K562 (cell line): Measurements from ENCODE around the gene PPP1R15B. TPM values are rescaled to one million over a fixed set of nuclear protein-coding genes. Genes with fewer than 3 reads are reported as not detected.

Experiments used
- CBFA2T3 ChIP-seq: fragments of 450-650 bp; IDR thresholded peaks from 2 replicates; pipeline ENCODE4 v1.6.1; 2017
- FOXK1 ChIP-seq: sonication (generic); formaldehyde crosslinking; IDR thresholded peaks from 2 replicates; pipeline ENCODE4 v1.8.0; 2022; ENCODE audit warnings: missing genetic modification reagents, mild to moderate bottlenecking, borderline replicate concordance
- MCM3 ChIP-seq: fragments of 450-650 bp; IDR thresholded peaks from 2 replicates; pipeline ENCODE4 v1.6.1; 2016
- SOX6 ChIP-seq: fragments of 450-650 bp; IDR thresholded peaks from 2 replicates; pipeline ENCODE4 v1.6.1; 2014; ENCODE audit warnings: mild to moderate bottlenecking
- TEAD4 ChIP-seq, 2 experiments: sonication (generic) in 1 of 2; formaldehyde crosslinking in 1 of 2; IDR thresholded peaks; 2 replicates each; pipeline versions ENCODE4 v1.6.1 to v1.8.0; 2012 to 2022; ENCODE audit warnings: borderline replicate concordance in 1 of 2, inconsistent platforms in 1 of 2, low read length in 1 of 2, mild to moderate bottlenecking in 1 of 2, missing genetic modification reagents in 1 of 2
- ZNF24 ChIP-seq: fragments of 450-650 bp; IDR thresholded peaks from 2 replicates; pipeline ENCODE4 v1.6.1; 2016
- ZNF431 ChIP-seq: sonication (generic); formaldehyde crosslinking; IDR thresholded peaks from 2 replicates; pipeline ENCODE4 v1.8.0; 2022; ENCODE audit warnings: mild to moderate bottlenecking, missing genetic modification reagents
- ZNF695 ChIP-seq: fragments of 450-650 bp; formaldehyde crosslinking; IDR thresholded peaks from 2 replicates; pipeline ENCODE4 v1.4.0; 2020; ENCODE audit warnings: mild to moderate bottlenecking, moderate library complexity
- polyA plus RNA-seq, 8 experiments: library from polyadenylated mRNA; depleted of rRNA in 4 of 8; stranded (reverse) in 5 of 8; unstranded in 3 of 8; fragments of >200 nt; fragmentation: Nextera tagmentation in 2 of 8; fragmentation: Illumina TruSeq in 1 of 8; extraction: Ambion mirVana in 2 of 8; extraction: Trizol in 1 of 8; gene quantifications; 2 replicates each; pipeline versions ENCODE4 v1.2.1 to v1.2.3, GENCODE V29; 2011 to 2014; ENCODE audit warnings: inconsistent platforms in 1 of 8, missing spikeins in 1 of 8
- total RNA-seq, 7 experiments: library from RNA; depleted of rRNA in 6 of 7; stranded (reverse); fragments of >200 nt in 6 of 7; fragmentation: Illumina TruSeq in 2 of 7; extraction: Trizol in 2 of 7; gene quantifications; 2 replicates each; pipeline versions ENCODE4 v1.2.1 to v1.2.3, GENCODE V29; 2011 to 2021; ENCODE audit warnings: low replicate concordance in 1 of 7
- TF ChIP-seq, protein P1 (sequence below), 2 experiments: fragments of 450-650 bp; IDR thresholded peaks; 2 replicates each; pipeline ENCODE4 v1.6.1; 2016; ENCODE audit warnings: mild to moderate bottlenecking in 2 of 2, borderline replicate concordance in 1 of 2, low read depth in 1 of 2, moderate library complexity in 1 of 2
- TF ChIP-seq, protein P2 (sequence below): fragments of 450-650 bp; formaldehyde crosslinking; IDR thresholded peaks from 2 replicates; pipeline ENCODE4 v1.4.0; 2022; ENCODE audit warnings: mild to moderate bottlenecking, moderate library complexity
- TF ChIP-seq, protein P3 (sequence below): fragments of 450-650 bp; IDR thresholded peaks from 2 replicates; pipeline ENCODE4 v1.6.1; 2016
- TF ChIP-seq, protein P4 (sequence below): fragments of 250-450 bp; sonication (Bioruptor Pico); IDR thresholded peaks from 2 replicates; pipeline ENCODE4 v1.8.0; 2022; ENCODE audit warnings: inconsistent platforms

The PPP1R15B gene
- total and polyA plus RNA-seq, 9 of the 15 experiments (the other 6 are each of a cell fraction or from before 2014, with no cell fraction given): 17.0 to 48.1 (median 30.8) TPM

DNA sequence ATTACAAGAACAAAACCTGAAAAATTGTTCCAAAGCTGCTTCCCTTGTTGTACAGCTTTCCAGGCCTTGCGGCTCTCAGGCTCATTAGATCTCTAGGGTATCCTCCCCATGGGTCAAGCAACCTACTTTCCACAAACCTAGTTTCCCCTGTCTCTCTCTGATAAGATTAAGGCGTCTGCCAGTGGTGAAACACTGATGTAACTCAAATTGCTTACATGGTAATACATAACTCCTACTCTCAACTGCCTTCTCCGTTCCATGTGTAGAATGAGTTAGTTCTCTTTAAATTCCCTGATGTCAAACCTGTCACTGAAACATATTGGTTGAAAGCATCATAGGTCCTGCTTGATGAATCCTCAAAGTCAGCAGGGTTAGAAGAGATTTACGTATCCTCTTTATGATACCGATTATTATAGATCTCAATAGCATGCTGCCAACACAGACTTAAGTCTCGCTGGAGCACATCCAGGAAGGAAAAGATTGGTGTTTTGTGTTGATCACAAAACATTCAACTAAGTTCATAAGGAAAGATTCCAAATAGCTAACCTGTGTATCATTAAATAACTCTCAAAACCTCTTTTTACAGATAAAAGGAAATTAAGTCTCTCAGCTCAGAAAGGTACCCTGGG, 10.6 kb downstream of the PPP1R15B start (continued):
- TF ChIP-seq ZNF431 (CRISPR knock-in tag) (no peak), MCM3 (no peak), SOX6 (peak; percentile 70), ZNF24 (no peak), CBFA2T3 (peak; percentile 71), ZNF695 (CRISPR knock-in tag) (no peak), FOXK1 (CRISPR knock-in tag) (no peak), TEAD4 (IDR thresholded peaks at IDR 0.05; ENCODE audit: low read length) (peak; percentile 82), TEAD4 (CRISPR knock-in tag; IDR thresholded peaks at IDR 0.05; ENCODE audit: borderline replicate concordance) (no peak)
- TF ChIP-seq, protein P1, sequence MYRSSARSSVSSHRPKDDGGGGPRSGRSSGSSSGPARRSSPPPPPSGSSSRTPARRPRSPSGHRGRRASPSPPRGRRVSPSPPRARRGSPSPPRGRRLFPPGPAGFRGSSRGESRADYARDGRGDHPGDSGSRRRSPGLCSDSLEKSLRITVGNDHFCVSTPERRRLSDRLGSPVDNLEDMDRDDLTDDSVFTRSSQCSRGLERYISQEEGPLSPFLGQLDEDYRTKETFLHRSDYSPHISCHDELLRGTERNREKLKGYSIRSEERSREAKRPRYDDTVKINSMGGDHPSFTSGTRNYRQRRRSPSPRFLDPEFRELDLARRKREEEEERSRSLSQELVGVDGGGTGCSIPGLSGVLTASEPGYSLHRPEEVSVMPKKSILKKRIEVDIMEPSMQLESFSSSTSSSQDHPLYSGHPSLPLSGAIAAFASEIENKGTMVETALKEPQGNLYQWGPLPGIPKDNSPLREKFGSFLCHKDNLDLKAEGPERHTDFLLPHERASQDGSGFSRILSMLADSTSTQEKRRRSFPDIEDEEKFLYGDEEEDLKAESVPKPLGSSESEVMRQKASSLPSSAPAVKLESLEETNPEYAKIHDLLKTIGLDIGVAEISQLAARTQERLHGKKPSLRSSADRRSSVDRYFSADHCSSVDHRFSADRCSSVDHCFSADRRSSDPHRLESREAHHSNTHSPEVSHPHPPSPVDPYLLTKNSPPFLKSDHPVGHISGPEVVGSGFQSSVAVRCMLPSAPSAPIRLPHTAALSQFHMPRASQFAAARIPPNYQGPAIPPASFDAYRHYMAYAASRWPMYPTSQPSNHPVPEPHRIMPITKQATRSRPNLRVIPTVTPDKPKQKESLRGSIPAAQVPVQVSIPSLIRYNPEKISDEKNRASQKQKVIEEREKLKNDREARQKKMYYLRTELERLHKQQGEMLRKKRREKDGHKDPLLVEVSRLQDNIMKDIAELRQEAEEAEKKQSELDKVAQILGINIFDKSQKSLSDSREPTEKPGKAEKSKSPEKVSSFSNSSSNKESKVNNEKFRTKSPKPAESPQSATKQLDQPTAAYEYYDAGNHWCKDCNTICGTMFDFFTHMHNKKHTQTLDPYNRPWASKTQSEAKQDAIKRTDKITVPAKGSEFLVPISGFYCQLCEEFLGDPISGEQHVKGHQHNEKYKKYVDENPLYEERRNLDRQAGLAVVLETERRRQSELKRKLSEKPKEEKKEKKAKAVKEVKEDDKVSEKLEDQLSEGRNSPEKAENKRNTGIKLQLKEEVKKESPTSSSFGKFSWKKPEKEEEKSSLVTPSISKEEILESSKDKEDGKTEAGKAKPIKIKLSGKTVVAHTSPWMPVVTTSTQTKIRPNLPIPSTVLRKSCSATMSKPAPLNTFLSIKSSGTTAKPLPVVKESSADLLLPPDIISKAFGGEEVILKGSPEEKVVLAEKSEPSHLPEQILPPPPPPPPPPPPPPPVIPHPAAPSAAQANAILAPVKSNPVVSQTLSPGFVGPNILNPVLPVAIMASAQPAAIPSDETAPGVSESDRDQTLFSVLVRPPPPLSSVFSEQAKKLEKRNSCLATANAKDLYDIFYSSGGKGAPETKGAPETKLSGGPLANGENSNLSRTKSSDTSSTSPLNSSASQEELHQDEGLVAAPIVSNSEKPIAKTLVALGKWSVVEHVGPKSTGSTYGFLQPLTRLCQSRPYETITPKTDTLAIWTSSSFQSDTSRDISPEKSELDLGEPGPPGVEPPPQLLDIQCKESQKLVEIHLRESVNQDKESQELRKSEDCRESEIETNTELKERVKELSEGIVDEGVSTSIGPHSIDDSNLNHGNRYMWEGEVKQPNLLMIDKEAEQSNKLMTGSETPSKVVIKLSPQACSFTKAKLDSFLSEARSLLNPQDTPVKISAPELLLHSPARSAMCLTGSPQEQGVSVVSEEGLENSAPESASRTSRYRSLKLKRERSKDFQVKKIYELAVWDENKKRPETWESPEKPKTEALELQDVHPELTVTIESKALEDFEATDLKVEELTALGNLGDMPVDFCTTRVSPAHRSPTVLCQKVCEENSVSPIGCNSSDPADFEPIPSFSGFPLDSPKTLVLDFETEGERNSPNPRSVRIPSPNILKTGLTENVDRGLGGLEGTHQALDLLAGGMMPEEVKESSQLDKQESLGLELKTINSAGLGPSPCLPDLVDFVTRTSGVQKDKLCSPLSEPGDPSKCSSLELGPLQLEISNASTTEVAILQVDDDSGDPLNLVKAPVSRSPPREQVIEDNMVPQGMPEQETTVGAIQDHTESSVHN (IDR thresholded peaks at IDR 0.05; ENCODE audit: borderline replicate concordance in 1 of 2, low read depth in 1 of 2): 0 out of 4 replicates have a peak, but pooled peaks of 1 of the 2 experiments have one; percentile 65
- TF ChIP-seq, protein P2, sequence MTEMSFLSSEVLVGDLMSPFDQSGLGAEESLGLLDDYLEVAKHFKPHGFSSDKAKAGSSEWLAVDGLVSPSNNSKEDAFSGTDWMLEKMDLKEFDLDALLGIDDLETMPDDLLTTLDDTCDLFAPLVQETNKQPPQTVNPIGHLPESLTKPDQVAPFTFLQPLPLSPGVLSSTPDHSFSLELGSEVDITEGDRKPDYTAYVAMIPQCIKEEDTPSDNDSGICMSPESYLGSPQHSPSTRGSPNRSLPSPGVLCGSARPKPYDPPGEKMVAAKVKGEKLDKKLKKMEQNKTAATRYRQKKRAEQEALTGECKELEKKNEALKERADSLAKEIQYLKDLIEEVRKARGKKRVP: peak; percentile 92
- TF ChIP-seq, protein P3, sequence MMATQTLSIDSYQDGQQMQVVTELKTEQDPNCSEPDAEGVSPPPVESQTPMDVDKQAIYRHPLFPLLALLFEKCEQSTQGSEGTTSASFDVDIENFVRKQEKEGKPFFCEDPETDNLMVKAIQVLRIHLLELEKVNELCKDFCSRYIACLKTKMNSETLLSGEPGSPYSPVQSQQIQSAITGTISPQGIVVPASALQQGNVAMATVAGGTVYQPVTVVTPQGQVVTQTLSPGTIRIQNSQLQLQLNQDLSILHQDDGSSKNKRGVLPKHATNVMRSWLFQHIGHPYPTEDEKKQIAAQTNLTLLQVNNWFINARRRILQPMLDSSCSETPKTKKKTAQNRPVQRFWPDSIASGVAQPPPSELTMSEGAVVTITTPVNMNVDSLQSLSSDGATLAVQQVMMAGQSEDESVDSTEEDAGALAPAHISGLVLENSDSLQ: peak; percentile 86
- TF ChIP-seq, protein P4, sequence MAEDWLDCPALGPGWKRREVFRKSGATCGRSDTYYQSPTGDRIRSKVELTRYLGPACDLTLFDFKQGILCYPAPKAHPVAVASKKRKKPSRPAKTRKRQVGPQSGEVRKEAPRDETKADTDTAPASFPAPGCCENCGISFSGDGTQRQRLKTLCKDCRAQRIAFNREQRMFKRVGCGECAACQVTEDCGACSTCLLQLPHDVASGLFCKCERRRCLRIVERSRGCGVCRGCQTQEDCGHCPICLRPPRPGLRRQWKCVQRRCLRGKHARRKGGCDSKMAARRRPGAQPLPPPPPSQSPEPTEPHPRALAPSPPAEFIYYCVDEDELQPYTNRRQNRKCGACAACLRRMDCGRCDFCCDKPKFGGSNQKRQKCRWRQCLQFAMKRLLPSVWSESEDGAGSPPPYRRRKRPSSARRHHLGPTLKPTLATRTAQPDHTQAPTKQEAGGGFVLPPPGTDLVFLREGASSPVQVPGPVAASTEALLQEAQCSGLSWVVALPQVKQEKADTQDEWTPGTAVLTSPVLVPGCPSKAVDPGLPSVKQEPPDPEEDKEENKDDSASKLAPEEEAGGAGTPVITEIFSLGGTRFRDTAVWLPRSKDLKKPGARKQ: peak; percentile 74; the same call in 1 of the 2 replicates
